ENCODE results near the gene SCNN1B. TPM values are rescaled to one million over a fixed set of nuclear protein-coding genes. Genes with fewer than 3 reads are reported as not detected.

SCNN1B gene
- total RNA-seq, 2 donors from 2014 or later: not detected

DNA sequence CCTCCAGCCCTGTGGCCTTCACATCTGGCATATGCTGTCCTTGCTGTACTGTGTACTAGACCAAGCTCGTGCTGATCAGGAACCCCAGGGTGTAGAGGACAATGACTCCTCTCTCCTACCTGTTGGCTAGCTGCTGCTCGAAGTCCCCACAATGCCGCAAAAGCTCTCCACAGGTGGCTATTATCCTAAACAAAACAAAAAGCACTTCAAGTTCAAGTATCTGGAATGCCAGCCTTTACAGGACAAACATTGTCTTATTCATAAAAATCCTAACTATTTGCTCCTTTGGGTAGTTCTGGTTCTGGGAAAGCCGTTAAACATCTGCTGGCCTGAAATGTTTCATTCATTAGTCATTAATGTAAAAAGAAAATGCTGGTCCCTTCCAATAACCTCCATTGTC is 108.1 kb downstream of the SCNN1B start:
- TF ChIP-seq, protein P1, sequence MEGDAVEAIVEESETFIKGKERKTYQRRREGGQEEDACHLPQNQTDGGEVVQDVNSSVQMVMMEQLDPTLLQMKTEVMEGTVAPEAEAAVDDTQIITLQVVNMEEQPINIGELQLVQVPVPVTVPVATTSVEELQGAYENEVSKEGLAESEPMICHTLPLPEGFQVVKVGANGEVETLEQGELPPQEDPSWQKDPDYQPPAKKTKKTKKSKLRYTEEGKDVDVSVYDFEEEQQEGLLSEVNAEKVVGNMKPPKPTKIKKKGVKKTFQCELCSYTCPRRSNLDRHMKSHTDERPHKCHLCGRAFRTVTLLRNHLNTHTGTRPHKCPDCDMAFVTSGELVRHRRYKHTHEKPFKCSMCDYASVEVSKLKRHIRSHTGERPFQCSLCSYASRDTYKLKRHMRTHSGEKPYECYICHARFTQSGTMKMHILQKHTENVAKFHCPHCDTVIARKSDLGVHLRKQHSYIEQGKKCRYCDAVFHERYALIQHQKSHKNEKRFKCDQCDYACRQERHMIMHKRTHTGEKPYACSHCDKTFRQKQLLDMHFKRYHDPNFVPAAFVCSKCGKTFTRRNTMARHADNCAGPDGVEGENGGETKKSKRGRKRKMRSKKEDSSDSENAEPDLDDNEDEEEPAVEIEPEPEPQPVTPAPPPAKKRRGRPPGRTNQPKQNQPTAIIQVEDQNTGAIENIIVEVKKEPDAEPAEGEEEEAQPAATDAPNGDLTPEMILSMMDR (conservative IDR thresholded peaks at IDR 0.05): no peak
- Histone ChIP-seq H3K4me1 (ENCODE audit: control insufficient read depth, insufficient read depth, low read length) (peaks cover 4% of the 10 kb centered on the region), H3K36me3 (ENCODE audit: control insufficient read depth, insufficient read depth, low read length) (peaks cover 44% of the 10 kb centered on the region), H3K27me3 (ENCODE audit: control insufficient read depth, insufficient read depth, low read length, poor library complexity, severe bottlenecking) (no peaks in the 10 kb centered on the region), H3K4me3 (ENCODE audit: low read length) (no peak overlapping the region), H3K9me3 (ENCODE audit: control insufficient read depth, low read length) (no peaks in the 10 kb centered on the region), H3K9ac (ENCODE audit: extremely low read depth, low read length, poor library complexity, severe bottlenecking) (no peak overlapping the region), H3K27ac (ENCODE audit: low read depth, low read length) (peak overlapping the region; percentile 97)
- no peaks in the 10 kb centered on the region for H3K9me3 Mint-ChIP-seq
- H3K36me3 Mint-ChIP-seq (ENCODE audit: low read depth): peaks cover 52% of the 10 kb centered on the region
- peak overlapping the region; percentile 31 for H3K27ac Mint-ChIP-seq
- DNase-seq: peak; percentile 62
- peaks cover 16% of the 10 kb centered on the region for H3K4me1 Mint-ChIP-seq
- H3K27me3 Mint-ChIP-seq (ENCODE audit: insufficient read depth): no peaks in the 10 kb centered on the region
- 49 to 64% methylated on average over 3 to 4 of the region's 4 CpGs for WGBS, 2 experiments (ENCODE audit: insufficient coverage in 1 of 2, insufficient read length in 1 of 2)
- no peak overlapping the region for H3K4me3 Mint-ChIP-seq

DNA sequence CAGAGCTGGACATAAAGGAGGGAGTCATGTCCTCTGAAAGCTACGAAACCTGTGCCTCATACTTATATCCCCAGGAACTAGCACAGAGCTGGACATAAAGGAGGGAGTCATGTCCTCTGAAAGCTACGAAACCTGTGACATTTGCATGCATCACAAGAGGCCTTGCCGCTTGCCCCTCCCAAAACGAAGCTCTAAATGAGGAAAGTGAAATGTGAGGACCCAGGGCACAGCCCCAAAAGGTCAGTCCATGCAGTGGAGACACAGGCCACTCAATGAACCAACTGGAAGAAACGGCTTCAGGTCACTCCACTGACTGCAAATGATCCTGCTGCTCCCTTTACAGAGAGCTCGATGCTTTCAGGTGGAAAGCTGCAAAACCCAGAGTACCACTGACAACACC is 112.6 kb downstream of the SCNN1B start:
- H3K36me3 ChIP-seq (ENCODE audit: control insufficient read depth, insufficient read depth, low read length): peaks cover 41% of the 10 kb centered on the region
- H3K27ac ChIP-seq (ENCODE audit: low read depth, low read length): no peak overlapping the region
- Mint-ChIP-seq H3K4me3 (no peak overlapping the region), H3K9me3 (no peaks in the 10 kb centered on the region), H3K4me1 (peaks cover 7% of the 10 kb centered on the region), H3K27ac (no peak overlapping the region), H3K27me3 (ENCODE audit: insufficient read depth) (no peaks in the 10 kb centered on the region), H3K36me3 (ENCODE audit: low read depth) (peaks cover 56% of the 10 kb centered on the region)
- WGBS, 2 experiments (ENCODE audit: insufficient coverage in 1 of 2, insufficient read length in 1 of 2): 93 to 95% methylated on average over 4 to 6 of the region's 6 CpGs
- H3K4me3 ChIP-seq (ENCODE audit: low read length): no peak overlapping the region
- H3K9ac ChIP-seq (ENCODE audit: extremely low read depth, low read length, poor library complexity, severe bottlenecking): no peak overlapping the region
- no peaks in the 10 kb centered on the region for H3K27me3 ChIP-seq (ENCODE audit: control insufficient read depth, insufficient read depth, low read length, poor library complexity, severe bottlenecking)
- no peak for DNase-seq
- TF ChIP-seq, protein P1 (conservative IDR thresholded peaks at IDR 0.05): no peak
- H3K9me3 ChIP-seq (ENCODE audit: control insufficient read depth, low read length): no peaks in the 10 kb centered on the region
- H3K4me1 ChIP-seq (ENCODE audit: control insufficient read depth, insufficient read depth, low read length): peaks cover 4% of the 10 kb centered on the region

DNA sequence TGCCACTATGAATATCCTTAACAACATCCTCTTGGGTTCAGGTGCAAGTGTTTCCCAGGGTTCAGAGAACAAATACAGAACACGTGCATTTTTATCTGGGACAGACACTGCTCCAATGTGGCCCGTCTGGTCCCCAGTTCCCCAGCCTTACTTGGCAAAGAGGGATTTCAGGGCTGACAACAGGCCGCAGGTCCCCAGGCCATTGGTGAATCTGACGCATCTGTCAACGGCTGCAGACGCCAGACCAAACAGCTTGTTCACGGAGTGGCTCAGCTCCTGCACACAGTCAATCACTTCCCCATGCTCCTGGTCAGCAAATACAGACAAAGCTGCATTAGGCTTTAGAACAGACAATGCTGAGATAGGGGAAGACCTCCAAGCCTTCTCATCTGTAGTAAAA is 114.7 kb downstream of the SCNN1B start:
- DNase-seq: no peak
- Mint-ChIP-seq H3K27ac (no peak overlapping the region), H3K9me3 (no peaks in the 10 kb centered on the region), H3K27me3 (ENCODE audit: insufficient read depth) (no peaks in the 10 kb centered on the region), H3K36me3 (ENCODE audit: low read depth) (peaks cover 44% of the 10 kb centered on the region), H3K4me3 (no peak overlapping the region), H3K4me1 (no peaks in the 10 kb centered on the region)
- Histone ChIP-seq H3K4me3 (ENCODE audit: low read length) (no peak overlapping the region), H3K9ac (ENCODE audit: extremely low read depth, low read length, poor library complexity, severe bottlenecking) (no peak overlapping the region), H3K27me3 (ENCODE audit: control insufficient read depth, insufficient read depth, low read length, poor library complexity, severe bottlenecking) (no peaks in the 10 kb centered on the region), H3K9me3 (ENCODE audit: control insufficient read depth, low read length) (no peaks in the 10 kb centered on the region), H3K27ac (ENCODE audit: low read depth, low read length) (no peak overlapping the region), H3K36me3 (ENCODE audit: control insufficient read depth, insufficient read depth, low read length) (peaks cover 36% of the 10 kb centered on the region), H3K4me1 (ENCODE audit: control insufficient read depth, insufficient read depth, low read length) (no peaks in the 10 kb centered on the region)
- TF ChIP-seq, protein P1 (conservative IDR thresholded peaks at IDR 0.05): no peak
- 88 to 93% methylated on average over 6 to 7 of the region's 7 CpGs for whole genome bisulfite sequencing, 2 experiments (ENCODE audit: insufficient coverage in 1 of 2, insufficient read length in 1 of 2)
